NCI-H187 treated with DMSO at 0.1 percent for 48 hours (cell line): ENCODE measurements around the gene ZMYND19.
"Not testable (repeated sequence)": the region's sequence is repeated elsewhere in the genome, so short reads cannot be mapped to it uniquely, and the experiment has no call there.

Experiments used
- DNase-seq: peaks from one replicate; lab custom pipeline; 2025; lab: John Stamatoyannopoulos, UW

Gene ZMYND19

GRCh38 chr9:137586854-137587253 is 3.5 kb downstream of the ZMYND19 start:
- no peak for DNase-seq

DNA sequence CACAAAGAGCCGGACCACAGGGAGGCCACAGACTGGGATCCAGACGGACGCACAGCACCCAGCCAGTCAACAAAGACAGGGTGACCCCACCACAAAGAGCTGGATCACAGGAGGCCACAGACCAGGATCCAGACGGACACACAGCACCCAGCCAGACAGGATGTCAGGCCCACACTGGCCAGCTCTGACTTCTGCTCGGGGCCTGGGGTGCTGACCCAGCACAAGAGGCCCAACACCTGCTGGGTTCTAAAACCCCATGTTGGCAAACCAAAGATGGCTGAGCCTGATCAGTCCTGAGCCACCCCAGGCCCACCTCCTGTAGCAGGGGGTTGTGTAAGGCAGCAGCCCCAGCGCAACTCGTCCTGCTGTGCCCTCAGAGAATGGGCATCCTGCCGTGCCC is 6.4 kb downstream of the ZMYND19 start:
- DNase-seq, result no peak

GRCh38 chr9:137583347-137583746 is 7.0 kb downstream of the ZMYND19 start:
- no peak for DNase-seq

- no peak for DNase-seq
Measured at GRCh38 chr9:137582286-137582860, 7.9 kb downstream of the ZMYND19 start.

- DNase-seq, result no peak
Measured at GRCh38 chr9:137581361-137582285, 8.7 kb downstream of the ZMYND19 start.

DNA sequence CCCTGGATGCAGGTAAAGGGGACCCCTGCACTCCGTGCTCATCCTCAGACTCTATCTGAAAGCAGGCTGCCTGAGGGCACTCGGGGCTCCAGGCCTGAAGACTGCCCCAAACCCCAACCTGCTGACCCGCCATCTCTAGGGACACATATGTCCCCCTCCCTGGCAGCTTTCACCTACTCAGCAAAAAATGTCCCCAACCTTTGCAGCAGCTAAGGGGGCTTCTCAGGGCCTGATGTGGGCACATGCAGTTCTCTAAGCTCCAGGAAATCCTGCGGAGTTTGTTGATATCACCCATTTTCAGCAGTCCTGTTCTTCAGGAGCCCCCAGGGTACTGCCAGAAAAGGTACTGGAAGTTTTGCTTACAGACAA is 9.4 kb downstream of the ZMYND19 start:
- no peak for DNase-seq

DNA sequence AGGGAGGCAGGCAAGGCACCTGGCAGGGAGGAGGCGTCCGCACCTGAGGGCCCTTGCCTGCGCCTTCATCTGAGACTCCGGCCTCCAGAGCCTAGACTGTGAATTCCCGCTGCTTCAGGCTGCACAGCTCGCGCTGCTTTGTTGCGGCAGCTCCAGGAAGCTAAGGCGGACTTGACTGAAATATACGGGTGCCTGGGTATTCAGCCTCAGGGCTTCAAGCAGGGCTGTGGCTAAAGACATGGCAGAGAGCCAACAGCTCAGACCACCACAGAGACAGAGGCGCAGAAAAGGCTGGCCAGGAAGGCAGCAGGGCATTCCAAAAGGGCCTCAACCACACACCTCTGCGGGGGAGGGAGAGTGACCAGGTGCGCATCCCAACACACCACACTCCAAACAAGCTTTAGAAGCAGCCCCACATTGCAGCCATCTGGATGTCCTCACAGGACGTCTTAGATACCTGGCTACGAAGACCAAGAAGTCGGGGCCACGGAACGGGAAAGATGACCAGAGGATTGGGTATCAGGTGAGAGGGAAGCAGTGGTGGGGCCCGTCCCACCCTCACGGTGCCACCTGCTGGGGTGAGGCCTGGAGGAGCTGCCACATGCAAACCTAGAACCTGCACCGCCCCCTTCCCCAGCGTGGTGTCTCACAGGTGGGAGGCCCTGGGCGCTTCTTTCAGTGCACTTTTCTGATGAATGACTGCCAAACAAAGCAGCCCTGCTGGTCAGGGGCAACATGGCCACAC is 9.9 kb downstream of the ZMYND19 start:
- no peak for DNase-seq

- DNase-seq, result no peak
Measured at GRCh38 chr9:137579259-137579604, 11.1 kb downstream of the ZMYND19 start.

GRCh38 chr9:137578518-137579258 is 11.6 kb downstream of the ZMYND19 start, which contains the start of gene DPH7:
Gene DPH7, minus strand, starts transcription at chr9:137578925. Its CDS starts 148 bp downstream, at chr9:137578777.
- DNase-seq, result peak; percentile 18

GRCh38 chr9:137575716-137576411 is 14.4 kb downstream of the ZMYND19 start:
- no peak for DNase-seq

- DNase-seq, result no peak
Measured at GRCh38 chr9:137575364-137575715, 15.0 kb downstream of the ZMYND19 start.

DNA sequence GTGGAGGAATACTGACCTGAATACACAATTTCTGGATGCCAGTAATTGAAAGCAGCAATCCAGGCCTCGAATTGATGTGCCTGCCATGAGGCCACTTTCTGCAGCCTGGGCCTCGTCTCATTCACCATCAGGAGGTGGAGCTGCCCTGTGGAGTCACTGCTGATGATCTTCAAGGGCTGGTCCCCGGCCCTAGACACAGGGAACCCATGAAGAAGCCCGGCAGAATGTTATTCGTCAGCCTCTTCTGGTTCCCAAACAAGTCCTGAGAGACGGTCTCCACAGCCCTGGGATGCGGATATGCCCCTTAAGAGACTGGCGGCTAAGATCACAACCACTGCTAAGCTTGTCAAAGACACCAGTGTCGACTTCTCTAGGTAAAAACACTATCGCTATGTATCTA is 16.1 kb downstream of the ZMYND19 start:
- DNase-seq, result no peak

GRCh38 chr9:137570566-137570965 is 19.7 kb downstream of the ZMYND19 start:
- DNase-seq, result no peak

GRCh38 chr9:137569609-137570203 is 20.6 kb downstream of the ZMYND19 start:
- no peak for DNase-seq

- DNase-seq, result not testable (repeated sequence)
Measured at GRCh38 chr9:137568445-137568844, 21.9 kb downstream of the ZMYND19 start.

DNA sequence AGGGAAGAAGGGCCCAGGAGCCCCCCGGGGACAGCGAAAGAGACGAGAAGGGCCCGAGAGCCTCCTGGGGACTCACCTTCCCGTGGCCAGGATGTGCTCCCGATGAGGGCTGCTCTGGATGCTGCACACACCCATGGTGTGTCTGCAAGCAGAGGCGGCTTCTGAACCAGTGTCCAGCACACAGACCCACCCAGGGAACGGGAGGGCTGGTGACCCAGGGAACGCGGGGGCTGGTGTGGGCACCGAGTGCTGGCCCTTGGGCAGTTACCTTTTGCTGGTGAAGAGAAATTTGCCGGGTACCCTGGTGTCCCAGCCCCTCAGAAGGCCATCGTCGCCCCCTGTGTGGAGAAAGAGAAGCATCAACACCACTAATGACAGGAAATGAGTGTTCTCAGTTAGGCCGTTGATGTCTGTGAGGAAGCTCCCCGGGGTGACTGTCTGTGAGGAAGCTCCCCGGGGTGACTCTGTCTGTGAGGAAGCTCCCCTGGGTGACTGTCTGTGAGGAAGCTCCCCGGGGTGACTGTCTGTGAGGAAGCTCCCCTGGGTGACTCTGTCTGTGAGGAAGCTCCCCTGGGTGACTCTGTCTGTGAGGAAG is 25.4 kb downstream of the ZMYND19 start:
- no peak for DNase-seq

- no peak for DNase-seq
Measured at GRCh38 chr9:137564134-137564533, 26.2 kb downstream of the ZMYND19 start.

DNA sequence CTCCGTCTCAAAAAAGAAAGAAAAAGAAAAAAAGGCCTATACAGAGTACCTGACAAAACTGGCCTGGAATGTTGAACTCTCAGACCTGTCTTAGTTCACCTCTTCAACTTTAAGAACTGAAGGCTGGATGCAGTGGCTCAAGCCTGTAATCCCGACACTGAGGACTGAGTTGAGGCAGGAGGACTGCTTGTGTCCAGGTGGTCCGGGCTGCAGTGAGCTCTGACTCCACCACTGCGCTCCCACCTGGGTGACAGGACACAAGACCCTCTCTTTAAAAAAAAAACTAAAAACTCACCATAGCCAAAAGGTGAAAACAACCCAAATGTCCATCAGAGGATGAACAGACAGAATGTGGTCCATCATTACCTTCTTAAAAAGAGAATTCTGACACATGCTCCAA is 32.2 kb downstream of the ZMYND19 start:
- no peak for DNase-seq

DNA sequence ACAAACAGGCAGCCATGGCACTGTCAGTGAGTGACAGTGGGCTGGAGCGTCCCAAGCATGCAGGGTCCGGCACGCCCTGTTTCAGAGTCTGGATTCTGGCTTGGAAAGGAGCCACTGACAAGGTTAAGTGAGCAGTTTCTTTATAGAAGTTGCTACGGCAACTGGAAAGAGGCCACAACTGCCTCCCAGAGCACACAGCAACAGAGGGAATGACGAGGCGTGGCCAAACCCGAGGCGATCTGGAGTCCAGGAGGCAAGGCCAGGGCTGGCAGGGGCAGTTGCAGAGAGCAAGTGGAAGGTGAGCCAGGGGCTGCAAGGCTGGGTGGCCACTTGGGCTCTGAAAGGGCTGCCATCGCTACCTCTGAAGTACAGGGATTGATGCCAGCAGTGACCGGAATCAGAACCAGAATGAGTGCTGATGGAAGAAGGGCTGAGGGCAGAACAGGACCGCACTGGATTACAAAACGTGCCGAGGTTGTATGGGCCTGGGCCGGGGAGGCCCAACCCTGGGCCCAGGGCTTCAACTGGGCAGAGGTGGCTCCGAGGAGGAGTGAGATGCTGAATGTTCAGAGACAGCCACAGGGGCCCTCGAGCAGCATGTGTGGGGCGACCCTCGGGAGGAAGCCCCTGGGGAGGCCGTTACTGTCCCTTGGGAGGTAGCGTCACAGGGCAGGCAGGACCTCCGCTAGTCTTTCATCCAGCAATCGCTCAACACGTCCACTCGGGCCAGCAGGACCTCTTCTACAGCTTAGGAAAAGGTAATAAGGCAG is 34.1 kb downstream of the ZMYND19 start:
- no peak for DNase-seq

DNA sequence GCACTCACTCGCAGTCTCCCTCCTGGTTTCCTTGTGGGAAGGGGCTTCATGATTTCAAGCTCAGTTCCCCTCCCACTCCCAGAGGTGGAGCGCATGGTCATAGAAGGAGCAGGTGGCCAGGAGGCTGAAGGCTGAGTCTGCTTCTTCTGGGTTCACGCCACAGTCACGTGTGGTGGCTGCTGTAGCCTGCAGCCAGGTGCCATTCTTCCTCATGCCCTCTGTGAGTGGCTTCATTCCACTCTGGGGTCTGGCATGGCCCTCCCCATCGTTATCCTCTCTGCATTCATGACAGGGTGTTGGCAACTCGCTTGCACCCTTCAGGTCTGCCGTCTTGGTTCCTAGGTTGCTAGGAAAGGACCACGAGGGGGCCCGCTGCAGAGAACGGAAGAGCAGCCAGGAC is 35.1 kb downstream of the ZMYND19 start:
- DNase-seq, result no peak
